ENCODE data around the gene ELOVL5. TPM values are rescaled to one million over a fixed set of nuclear protein-coding genes. Genes with fewer than 3 reads are reported as not detected.

Gene ELOVL5
- total RNA-seq, 3 donors from 2014 or later (not counting 1 experiment from before 2014, with no cell fraction given) = 72.1 to 99.5 (median 73.7) TPM

- Mint-ChIP-seq H3K36me3 (no peaks in the 10 kb centered on the region), H3K4me3 (no peak overlapping the region), H3K4me1 (peaks cover 83 to 90% of the 10 kb centered on the region in 2 donors), H3K27ac (peak overlapping the region; percentile 74 to 95), H3K9me3 (no peaks in the 10 kb centered on the region), H3K27me3 (ENCODE audit: low read depth in 2 of 2) (no peaks in the 10 kb centered on the region)
- TF ChIP-seq, protein P1, sequence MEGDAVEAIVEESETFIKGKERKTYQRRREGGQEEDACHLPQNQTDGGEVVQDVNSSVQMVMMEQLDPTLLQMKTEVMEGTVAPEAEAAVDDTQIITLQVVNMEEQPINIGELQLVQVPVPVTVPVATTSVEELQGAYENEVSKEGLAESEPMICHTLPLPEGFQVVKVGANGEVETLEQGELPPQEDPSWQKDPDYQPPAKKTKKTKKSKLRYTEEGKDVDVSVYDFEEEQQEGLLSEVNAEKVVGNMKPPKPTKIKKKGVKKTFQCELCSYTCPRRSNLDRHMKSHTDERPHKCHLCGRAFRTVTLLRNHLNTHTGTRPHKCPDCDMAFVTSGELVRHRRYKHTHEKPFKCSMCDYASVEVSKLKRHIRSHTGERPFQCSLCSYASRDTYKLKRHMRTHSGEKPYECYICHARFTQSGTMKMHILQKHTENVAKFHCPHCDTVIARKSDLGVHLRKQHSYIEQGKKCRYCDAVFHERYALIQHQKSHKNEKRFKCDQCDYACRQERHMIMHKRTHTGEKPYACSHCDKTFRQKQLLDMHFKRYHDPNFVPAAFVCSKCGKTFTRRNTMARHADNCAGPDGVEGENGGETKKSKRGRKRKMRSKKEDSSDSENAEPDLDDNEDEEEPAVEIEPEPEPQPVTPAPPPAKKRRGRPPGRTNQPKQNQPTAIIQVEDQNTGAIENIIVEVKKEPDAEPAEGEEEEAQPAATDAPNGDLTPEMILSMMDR (IDR thresholded peaks at IDR 0.05) = no peak
- intact Hi-C loops (cut with micrococcal nuclease) = loop anchor here (10.0 kb wide), 2 partner anchors 48 to 348 kb away; partner anchors contain the start of gene GSTA4
- Histone ChIP-seq H3K4me1 (ENCODE audit: control insufficient read depth, insufficient read depth, low read length) (peaks cover 23% of the 10 kb centered on the region), H3K27me3 (ENCODE audit: control insufficient read depth, insufficient read depth, low read length) (no peaks in the 10 kb centered on the region), H3K27ac (ENCODE audit: low read length) (no peak overlapping the region), H3K36me3 (ENCODE audit: control insufficient read depth, insufficient read depth, low read length) (no peaks in the 10 kb centered on the region), H3K9me3 (ENCODE audit: control insufficient read depth, insufficient read depth, low read length) (no peaks in the 10 kb centered on the region), H3K4me3 (ENCODE audit: low read length) (no peak overlapping the region)
- WGBS (ENCODE audit: insufficient coverage) = 96% methylated on average over 3 of the region's 3 CpGs
- ATAC-seq = no peak
- DNase-seq = no peak
These were observed 5.7 kb downstream of the ELOVL5 start for GRCh38 chr6:53343092-53343491.

DNA sequence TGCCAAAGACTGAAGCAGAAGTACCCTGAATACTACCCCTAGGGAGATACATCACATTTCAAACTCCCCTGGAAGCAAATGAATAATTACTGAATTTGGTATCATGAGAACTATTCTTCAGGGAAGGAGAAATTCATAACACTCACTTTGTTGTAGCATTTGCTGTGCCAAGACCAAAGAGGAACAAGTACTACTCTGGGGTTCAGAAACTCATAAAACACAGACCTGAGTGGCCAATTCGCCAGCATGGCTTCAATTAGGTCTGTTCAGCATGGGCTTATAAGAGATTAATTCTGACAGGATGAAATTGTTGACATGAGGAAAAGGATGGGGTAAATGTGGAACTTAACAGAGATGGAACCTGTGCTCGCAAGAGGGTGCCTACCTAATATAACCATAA lies 6.5 kb downstream of the ELOVL5 start:
- Histone ChIP-seq H3K36me3 (ENCODE audit: control insufficient read depth, insufficient read depth, low read length) (no peaks in the 10 kb centered on the region), H3K4me1 (ENCODE audit: control insufficient read depth, insufficient read depth, low read length) (peaks cover 23% of the 10 kb centered on the region), H3K4me3 (ENCODE audit: low read length) (no peak overlapping the region), H3K27ac (ENCODE audit: low read length) (no peak overlapping the region), H3K27me3 (ENCODE audit: control insufficient read depth, insufficient read depth, low read length) (no peaks in the 10 kb centered on the region), H3K9me3 (ENCODE audit: control insufficient read depth, insufficient read depth, low read length) (no peaks in the 10 kb centered on the region)
- WGBS (ENCODE audit: insufficient coverage) = 78% methylated on average over 1 of the region's 2 CpGs
- H3K27ac Mint-ChIP-seq = peak overlapping the region; percentile 3 to 60
- TF ChIP-seq, protein P1 (IDR thresholded peaks at IDR 0.05) = no peak
- DNase-seq (no peak), ATAC-seq (no peak)
- H3K36me3 Mint-ChIP-seq = no peaks in the 10 kb centered on the region
- H3K27me3 Mint-ChIP-seq (ENCODE audit: low read depth in 2 of 2) = no peaks in the 10 kb centered on the region
- no peaks in the 10 kb centered on the region for H3K9me3 Mint-ChIP-seq
- intact Hi-C loops (cut with micrococcal nuclease) = loop anchor here (10.0 kb wide), 2 partner anchors 47 to 347 kb away; partner anchors contain the start of gene GSTA4
- H3K4me3 Mint-ChIP-seq = no peak overlapping the region
- H3K4me1 Mint-ChIP-seq = peaks cover 90 to 92% of the 10 kb centered on the region in 2 donors

DNA sequence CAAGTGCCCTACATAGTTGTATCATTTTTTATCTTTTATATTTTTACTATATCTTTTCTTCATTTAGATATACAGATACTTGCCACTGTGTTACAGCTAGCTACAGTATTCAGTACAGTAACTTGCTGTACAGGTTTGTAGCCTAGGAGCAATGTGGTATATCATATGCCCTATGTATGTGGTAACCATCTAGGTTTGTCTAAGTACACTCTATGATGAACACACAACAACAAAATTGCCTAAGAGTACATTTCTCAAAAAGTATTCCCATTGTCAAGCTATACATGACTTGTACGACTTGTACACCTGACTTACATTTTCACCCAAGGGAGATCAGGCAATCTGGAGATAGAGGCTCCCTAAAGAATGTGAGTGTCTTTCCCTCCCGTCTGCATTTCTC lies 8.2 kb downstream of the ELOVL5 start:
- intact Hi-C loops (cut with micrococcal nuclease) = loop anchor here (10.0 kb wide), 2 partner anchors 46 to 346 kb away; partner anchors contain the start of gene GSTA4
- no peak overlapping the region for H3K4me3 ChIP-seq (ENCODE audit: low read length)
- 88% methylated on average over 2 of the region's 2 CpGs for WGBS (ENCODE audit: insufficient coverage)

More for the DNA sequence above, 8.2 kb downstream of the ELOVL5 start:
- no peaks in the 10 kb centered on the region for H3K27me3 ChIP-seq (ENCODE audit: control insufficient read depth, insufficient read depth, low read length)
- DNase-seq (no peak), ATAC-seq (no peak)
- TF ChIP-seq, protein P1 (IDR thresholded peaks at IDR 0.05) = no peak
- Mint-ChIP-seq H3K9me3 (no peaks in the 10 kb centered on the region), H3K4me1 (peaks cover 92% of the 10 kb centered on the region in 2 donors), H3K27ac (peak overlapping the region in 1 of 2 donors; percentile 71), H3K36me3 (no peaks in the 10 kb centered on the region), H3K4me3 (no peak overlapping the region), H3K27me3 (ENCODE audit: low read depth in 2 of 2) (no peaks in the 10 kb centered on the region)
- no peaks in the 10 kb centered on the region for H3K9me3 ChIP-seq (ENCODE audit: control insufficient read depth, insufficient read depth, low read length)
- peaks cover 38% of the 10 kb centered on the region for H3K4me1 ChIP-seq (ENCODE audit: control insufficient read depth, insufficient read depth, low read length)
- no peak overlapping the region for H3K27ac ChIP-seq (ENCODE audit: low read length)
- no peaks in the 10 kb centered on the region for H3K36me3 ChIP-seq (ENCODE audit: control insufficient read depth, insufficient read depth, low read length)
